SK-N-SH (cell line): ENCODE results near the gene STIM1. TPM values are rescaled to one million over a fixed set of nuclear protein-coding genes. Genes with fewer than 3 reads are reported as not detected.

Experiments
- CTCF ChIA-PET: fragments of 300-600, 350-600 bp; formaldehyde crosslinking; extraction: SDS; loops from one replicate; lab custom pipeline; 2021; lab: Yijun Ruan, JAX
- POLR2A ChIA-PET: fragments of 350-600 bp; sonication (Branson Sonifier 250); formaldehyde crosslinking; extraction: SDS; loops from one replicate; lab custom pipeline; 2020; ENCODE audit warnings: antibody characterized with exemption, inconsistent platforms; lab: Yijun Ruan, JAX
- DNase-seq: peaks from one replicate; pipeline ENCODE4 v3.0.0; 2012
- H2AFZ ChIP-seq: fragments of 200-600 bp; sonication (generic); 2 replicates; pipeline ENCODE4 v1.8.1; 2016; ENCODE audit warnings: antibody characterized with exemption, mild to moderate bottlenecking, low read depth
- H3F3A ChIP-seq: fragments of 200-600 bp; sonication (generic); replicated peaks from 2 replicates; pipeline ENCODE3; 2016; ENCODE audit warnings: antibody characterized with exemption, mild to moderate bottlenecking; ENCODE audit not compliant: insufficient read depth
- H3K27ac ChIP-seq, 2 experiments: fragments of 200-500 bp in 1 of 2; fragments of 200-600 bp in 1 of 2; sonication (Bioruptor generic) in 1 of 2; sonication (generic), shearing (Covaris generic) in 1 of 2; 2 replicates each; pipeline versions ENCODE4 v1.5.1 to v1.6.1; 2014 to 2016; ENCODE audit warnings: low read depth in 2 of 2, inconsistent platforms in 1 of 2, low read length in 1 of 2, mild to moderate bottlenecking in 1 of 2, mixed read lengths in 1 of 2
- H3K27me3 ChIP-seq: fragments of 200-600 bp; sonication (generic), shearing (Covaris generic); 2 replicates; pipeline ENCODE4 v1.6.1; 2016; ENCODE audit warnings: mixed run types; ENCODE audit not compliant: insufficient read depth
- H3K36me3 ChIP-seq, 2 experiments: fragments of 200-500 bp in 1 of 2; fragments of 200-600 bp in 1 of 2; sonication (Bioruptor generic) in 1 of 2; sonication (generic) in 1 of 2; replicated peaks in 1 of 2; 2 replicates each; pipeline versions ENCODE3 to v1.5.1; 2014 to 2016; ENCODE audit warnings: low read length in 1 of 2, mild to moderate bottlenecking in 1 of 2; ENCODE audit not compliant: insufficient read depth in 2 of 2, control insufficient read depth in 1 of 2
- H3K4me1 ChIP-seq, 2 experiments: fragments of 200-500 bp in 1 of 2; fragments of 200-600 bp in 1 of 2; sonication (Bioruptor generic) in 1 of 2; sonication (generic), shearing (Covaris generic) in 1 of 2; 2 replicates each; pipeline versions ENCODE4 v1.5.1 to v1.6.1; 2014 to 2016; ENCODE audit warnings: low read depth in 1 of 2, low read length in 1 of 2, mixed run types in 1 of 2; ENCODE audit not compliant: insufficient read depth in 2 of 2, control insufficient read depth in 1 of 2
- H3K4me2 ChIP-seq: fragments of 200-600 bp; sonication (generic), shearing (Covaris generic); 2 replicates; pipeline ENCODE4 v1.6.1; 2017; ENCODE audit warnings: mixed run types
- H3K4me3 ChIP-seq, 2 experiments: fragments of 200-500 bp in 1 of 2; fragments of 200-600 bp in 1 of 2; sonication (Bioruptor generic) in 1 of 2; sonication (generic), shearing (Covaris generic) in 1 of 2; 2 replicates each; pipeline versions ENCODE4 v1.5.1 to v1.8.1; 2014 to 2016; ENCODE audit warnings: low read depth in 2 of 2, inconsistent platforms in 1 of 2, low read length in 1 of 2, mild to moderate bottlenecking in 1 of 2, mixed read lengths in 1 of 2, moderate library complexity in 1 of 2
- H3K79me2 ChIP-seq: fragments of 200-600 bp; sonication (generic); 2 replicates; pipeline ENCODE4 v1.8.1; 2017; ENCODE audit warnings: mild to moderate bottlenecking; ENCODE audit not compliant: insufficient read depth
- H3K9ac ChIP-seq: fragments of 200-600 bp; sonication (generic); 2 replicates; pipeline ENCODE4 v1.6.1; 2017; ENCODE audit warnings: mixed run types
- H3K9me2 ChIP-seq: fragments of 200-600 bp; sonication (generic); 2 replicates; pipeline ENCODE4 v1.6.1; 2017; ENCODE audit warnings: mixed run types
- H3K9me3 ChIP-seq: fragments of 200-600 bp; sonication (generic); 2 replicates; pipeline ENCODE4 v1.6.1; 2017; ENCODE audit warnings: mixed run types, mild to moderate bottlenecking, moderate library complexity
- H4K20me1 ChIP-seq: fragments of 200-600 bp; sonication (generic); 2 replicates; pipeline ENCODE4 v1.6.1; 2017; ENCODE audit warnings: mild to moderate bottlenecking, mixed run types; ENCODE audit not compliant: insufficient read depth
- EP300 ChIP-seq, 2 experiments: IDR thresholded peaks; 2 replicates each; pipeline versions ENCODE4 v1.4.0 to v1.6.1; 2012; ENCODE audit warnings: borderline replicate concordance in 1 of 2, low read depth in 1 of 2, low read length in 1 of 2
- EZH2phosphoT487 ChIP-seq: fragments of 200-600 bp; sonication (generic); IDR thresholded peaks from 2 replicates; pipeline ENCODE4 v1.6.1; 2017; ENCODE audit warnings: low read depth, mixed run types, mild to moderate bottlenecking, antibody characterized with exemption, moderate library complexity, borderline replicate concordance
- FOSL2 ChIP-seq: IDR thresholded peaks from 2 replicates; pipeline ENCODE4 v1.4.0; 2012; ENCODE audit warnings: low read depth, mild to moderate bottlenecking, moderate library complexity, borderline replicate concordance
- FOXJ3 ChIP-seq: sonication (generic); formaldehyde crosslinking; IDR thresholded peaks from 2 replicates; pipeline ENCODE4 v1.5.1; 2020; ENCODE audit warnings: mild to moderate bottlenecking, missing genetic modification reagents
- JUND ChIP-seq: IDR thresholded peaks from 2 replicates; pipeline ENCODE4 v1.4.0; 2012
- MAX ChIP-seq: IDR thresholded peaks from 2 replicates; pipeline ENCODE4 v1.4.0; 2012; ENCODE audit warnings: low read depth
- MEF2A ChIP-seq: IDR thresholded peaks from 2 replicates; pipeline ENCODE4 v1.4.0; 2012; ENCODE audit warnings: low read depth, borderline replicate concordance
- MXI1 ChIP-seq: IDR thresholded peaks from 2 replicates; pipeline ENCODE4 v1.6.1; 2012; ENCODE audit warnings: mild to moderate bottlenecking, low read depth, low read length, improper control_type of control experiment
- NFIC ChIP-seq: IDR thresholded peaks from 2 replicates; pipeline ENCODE4 v1.4.0; 2012; ENCODE audit warnings: borderline replicate concordance
- NRF1 ChIP-seq: IDR thresholded peaks from 2 replicates; pipeline ENCODE4 v1.6.1; 2012; ENCODE audit warnings: low read depth, mild to moderate bottlenecking, low read length
- POLR2AphosphoS5 ChIP-seq: IDR thresholded peaks from 2 replicates; pipeline ENCODE4 v1.6.1; 2012; ENCODE audit warnings: low read depth, low read length
- RAD21 ChIP-seq: IDR thresholded peaks from 2 replicates; pipeline ENCODE4 v1.6.1; 2012; ENCODE audit warnings: mild to moderate bottlenecking, low read length
- REST ChIP-seq: IDR thresholded peaks from 2 replicates; pipeline ENCODE4 v1.6.1; 2012; ENCODE audit warnings: mild to moderate bottlenecking, low read depth, low read length, moderate library complexity
- RFX5 ChIP-seq: IDR thresholded peaks from 2 replicates; pipeline ENCODE4 v1.6.1; 2012; ENCODE audit warnings: mild to moderate bottlenecking, improper control_type of control experiment, low read length
- RXRA ChIP-seq: IDR thresholded peaks from 2 replicates; pipeline ENCODE4 v1.4.0; 2012; ENCODE audit warnings: low read depth, mild to moderate bottlenecking, borderline replicate concordance
- SIN3A ChIP-seq: IDR thresholded peaks from 2 replicates; pipeline ENCODE4 v1.6.1; 2012; ENCODE audit warnings: low read depth, mild to moderate bottlenecking, low read length, moderate library complexity, borderline replicate concordance
- SMC3 ChIP-seq: IDR thresholded peaks from 2 replicates; pipeline ENCODE4 v1.6.1; 2012; ENCODE audit warnings: low read depth, low read length, improper control_type of control experiment
- TCF12 ChIP-seq: IDR thresholded peaks from 2 replicates; pipeline ENCODE4 v1.4.0; 2012
- TEAD4 ChIP-seq: IDR thresholded peaks from 2 replicates; pipeline ENCODE4 v1.4.0; 2012; ENCODE audit warnings: mild to moderate bottlenecking, borderline replicate concordance; ENCODE audit not compliant: insufficient read depth
- WGBS: methylation state at CpG from one replicate; pipeline ENCODE4 v1.1.6; 2017; ENCODE audit warnings: low lambda C conversion rate; 5-methylcytosine and 5-hydroxymethylcytosine counted together
- polyA plus RNA-seq, 3 experiments: library from polyadenylated mRNA; depleted of rRNA; stranded (reverse); fragments of >200 nt; gene quantifications; 2 replicates each; pipeline ENCODE4 v1.2.3, GENCODE V29; 2012
- TF ChIP-seq, protein P1 (sequence below): fragments of 200-600 bp; sonication (generic); IDR thresholded peaks from 2 replicates; pipeline ENCODE4 v1.6.1; 2017; ENCODE audit warnings: antibody characterized with exemption, mild to moderate bottlenecking, moderate library complexity
- TF ChIP-seq, protein P2 (sequence below): IDR thresholded peaks from 2 replicates; pipeline ENCODE4 v1.4.0; 2012; ENCODE audit warnings: low read depth, borderline replicate concordance
- TF ChIP-seq, protein P3 (sequence below): IDR thresholded peaks from 2 replicates; pipeline ENCODE4; 2012

Gene STIM1
- polyA plus RNA-seq, 1 of the 3 experiments (the other 2 are of a cell fraction) = 29.5 TPM

DNA sequence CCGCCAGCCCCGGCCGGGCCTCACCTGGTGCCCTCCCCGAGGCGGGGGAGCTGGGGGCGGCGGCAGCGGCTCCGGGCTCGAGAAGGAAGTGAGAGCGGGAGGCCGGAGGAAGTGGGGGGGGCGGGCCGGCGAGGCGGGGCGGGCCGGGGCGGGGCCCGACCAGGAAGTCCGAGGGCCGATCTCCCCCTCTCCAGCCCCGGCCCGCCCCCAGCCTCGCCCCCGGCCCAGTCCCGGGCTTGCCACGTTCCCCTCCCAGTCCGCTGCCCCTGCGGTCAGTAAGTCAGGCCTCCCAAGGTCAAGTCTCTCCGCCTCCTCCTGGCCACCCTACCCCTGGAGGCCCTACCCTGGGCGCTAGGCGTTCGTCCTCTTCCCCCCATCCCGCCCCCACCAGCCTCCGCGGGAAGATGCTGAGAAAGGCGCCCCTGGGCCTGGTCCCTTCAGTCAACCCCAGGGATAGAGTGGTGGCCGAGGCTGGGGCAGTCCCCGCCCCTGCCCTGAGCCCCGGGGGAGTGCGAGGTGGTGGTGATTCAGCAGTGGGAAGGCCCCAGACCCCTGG lies 14.5 kb upstream of the STIM1 start, which contains the start of gene RHOG (continued):
- TF ChIP-seq REST = no peak

GRCh38 chr11:3841426-3842350 lies 13.8 kb upstream of the STIM1 start:
- H3K4me1 ChIP-seq = peaks cover 5 to 17% of the 10 kb centered on the region in 2 experiments; a peak in 2 of 4 replicates
- peak overlapping the region; percentile 90 for H2AFZ ChIP-seq
- ChIA-PET POLR2A (interaction anchor here (1.2 to 3.1 kb wide), 3 partner anchors 10 to 33 kb away, joined by 5 to 12 read pairs (median 6); partner anchors contain the start of genes PGAP2 and STIM1), CTCF (interaction anchor here (0.6 to 12.1 kb wide), 27 partner anchors 10 to 238 kb away, joined by 3 to 134 read pairs (median 3); partner anchors contain the start of genes PGAP2 and STIM1)
- H3K9ac ChIP-seq = peak overlapping the region; percentile 90
- 23% methylated on average over 21 of the region's 44 CpGs for WGBS
- peaks cover 4% of the 10 kb centered on the region for H3F3A ChIP-seq
- peaks cover 0 to 3% of the 10 kb centered on the region in 2 experiments for H3K36me3 ChIP-seq
- H3K4me2 ChIP-seq = peak overlapping the region; percentile 96
- H3K27ac ChIP-seq = peak overlapping the region; percentile 82 to 84
- peak; percentile 87 for DNase-seq
- H3K4me3 ChIP-seq = peak overlapping the region; percentile 67 to 71
- peaks cover 46% of the 10 kb centered on the region for H3K79me2 ChIP-seq
- H3K9me2 ChIP-seq = no peaks in the 10 kb centered on the region
- H4K20me1 ChIP-seq = peaks cover 30% of the 10 kb centered on the region
- no peaks in the 10 kb centered on the region for H3K27me3 ChIP-seq
- H3K9me3 ChIP-seq = no peaks in the 10 kb centered on the region
- TF ChIP-seq NFIC (no peak), NRF1 (no peak), RAD21 (peak; percentile 50), TEAD4 (no peak), MEF2A (no peak), TCF12 (no peak), POLR2AphosphoS5 (peak; percentile 55; the same call in 1 of the 2 replicates), MXI1 (peak; percentile 97), EZH2phosphoT487 (no peak), SMC3 (peak; percentile 63), FOXJ3 (CRISPR knock-in tag) (0 out of 2 replicates have a peak, but pooled peaks have one; percentile 18), EP300 (IDR thresholded peaks at IDR 0.05; ENCODE audit: borderline replicate concordance in 1 of 2, low read depth in 1 of 2, low read length in 1 of 2) (no peak), RFX5 (no peak), RXRA (no peak), SIN3A (peak; percentile 69; the same call in 1 of the 2 replicates), FOSL2 (no peak), JUND (no peak), MAX (peak; percentile 99)
- TF ChIP-seq, protein P1, sequence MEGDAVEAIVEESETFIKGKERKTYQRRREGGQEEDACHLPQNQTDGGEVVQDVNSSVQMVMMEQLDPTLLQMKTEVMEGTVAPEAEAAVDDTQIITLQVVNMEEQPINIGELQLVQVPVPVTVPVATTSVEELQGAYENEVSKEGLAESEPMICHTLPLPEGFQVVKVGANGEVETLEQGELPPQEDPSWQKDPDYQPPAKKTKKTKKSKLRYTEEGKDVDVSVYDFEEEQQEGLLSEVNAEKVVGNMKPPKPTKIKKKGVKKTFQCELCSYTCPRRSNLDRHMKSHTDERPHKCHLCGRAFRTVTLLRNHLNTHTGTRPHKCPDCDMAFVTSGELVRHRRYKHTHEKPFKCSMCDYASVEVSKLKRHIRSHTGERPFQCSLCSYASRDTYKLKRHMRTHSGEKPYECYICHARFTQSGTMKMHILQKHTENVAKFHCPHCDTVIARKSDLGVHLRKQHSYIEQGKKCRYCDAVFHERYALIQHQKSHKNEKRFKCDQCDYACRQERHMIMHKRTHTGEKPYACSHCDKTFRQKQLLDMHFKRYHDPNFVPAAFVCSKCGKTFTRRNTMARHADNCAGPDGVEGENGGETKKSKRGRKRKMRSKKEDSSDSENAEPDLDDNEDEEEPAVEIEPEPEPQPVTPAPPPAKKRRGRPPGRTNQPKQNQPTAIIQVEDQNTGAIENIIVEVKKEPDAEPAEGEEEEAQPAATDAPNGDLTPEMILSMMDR = peak; percentile 80
- TF ChIP-seq, protein P2, sequence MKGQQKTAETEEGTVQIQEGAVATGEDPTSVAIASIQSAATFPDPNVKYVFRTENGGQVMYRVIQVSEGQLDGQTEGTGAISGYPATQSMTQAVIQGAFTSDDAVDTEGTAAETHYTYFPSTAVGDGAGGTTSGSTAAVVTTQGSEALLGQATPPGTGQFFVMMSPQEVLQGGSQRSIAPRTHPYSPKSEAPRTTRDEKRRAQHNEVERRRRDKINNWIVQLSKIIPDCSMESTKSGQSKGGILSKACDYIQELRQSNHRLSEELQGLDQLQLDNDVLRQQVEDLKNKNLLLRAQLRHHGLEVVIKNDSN = peak; percentile 45; the same call in 1 of the 2 replicates
- TF ChIP-seq, protein P3, sequence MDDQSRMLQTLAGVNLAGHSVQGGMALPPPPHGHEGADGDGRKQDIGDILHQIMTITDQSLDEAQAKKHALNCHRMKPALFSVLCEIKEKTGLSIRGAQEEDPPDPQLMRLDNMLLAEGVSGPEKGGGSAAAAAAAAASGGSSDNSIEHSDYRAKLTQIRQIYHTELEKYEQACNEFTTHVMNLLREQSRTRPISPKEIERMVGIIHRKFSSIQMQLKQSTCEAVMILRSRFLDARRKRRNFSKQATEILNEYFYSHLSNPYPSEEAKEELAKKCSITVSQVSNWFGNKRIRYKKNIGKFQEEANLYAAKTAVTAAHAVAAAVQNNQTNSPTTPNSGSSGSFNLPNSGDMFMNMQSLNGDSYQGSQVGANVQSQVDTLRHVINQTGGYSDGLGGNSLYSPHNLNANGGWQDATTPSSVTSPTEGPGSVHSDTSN = no peak
